Endodermal cell (in vitro differentiated cells): ENCODE measurements around the gene AMMECR1. TPM values are rescaled to one million over a fixed set of nuclear protein-coding genes. Genes with fewer than 3 reads are reported as not detected.

Experiments
- DNase-seq: peaks from one replicate; pipeline ENCODE4 v3.0.0-alpha.2; 2017
- H3K27ac ChIP-seq: 2 replicates; pipeline ENCODE4 v1.5.1; 2013; ENCODE audit warnings: mild to moderate bottlenecking, low read depth, low read length, moderate library complexity
- H3K27me3 ChIP-seq: 2 replicates; pipeline ENCODE4 v1.6.1; 2013; ENCODE audit warnings: mild to moderate bottlenecking, low read length, moderate library complexity; ENCODE audit not compliant: insufficient read depth, control insufficient read depth, poor library complexity, severe bottlenecking
- H3K36me3 ChIP-seq: 2 replicates; pipeline ENCODE4 v1.7.0; 2013; ENCODE audit warnings: mild to moderate bottlenecking, low read length, moderate library complexity; ENCODE audit not compliant: control insufficient read depth, insufficient read depth
- H3K4me1 ChIP-seq: one replicate; pipeline ENCODE4 v1.7.0; 2013; ENCODE audit warnings: low read length; ENCODE audit not compliant: control insufficient read depth, insufficient read depth
- H3K4me3 ChIP-seq: 2 replicates; pipeline ENCODE4 v1.5.1; 2013; ENCODE audit warnings: mild to moderate bottlenecking, low read length, moderate library complexity
- H3K9ac ChIP-seq: 2 replicates; pipeline ENCODE4 v1.6.1; 2013; ENCODE audit warnings: mild to moderate bottlenecking, low read length, moderate library complexity; ENCODE audit not compliant: poor library complexity, severe bottlenecking; ENCODE audit errors: extremely low read depth
- H3K9me3 ChIP-seq: 2 replicates; pipeline ENCODE4 v1.6.1; 2013; ENCODE audit warnings: mild to moderate bottlenecking, low read length, moderate library complexity; ENCODE audit not compliant: control insufficient read depth
- H3K27ac Mint-ChIP-seq: 2 replicates; pipeline ENCODE4 v1.8.0; 2020; ENCODE audit warnings: mixed read lengths
- H3K27me3 Mint-ChIP-seq: 2 replicates; pipeline ENCODE4 v1.8.0; 2021; ENCODE audit warnings: mild to moderate bottlenecking, mixed read lengths; ENCODE audit not compliant: insufficient read depth
- H3K36me3 Mint-ChIP-seq: 2 replicates; pipeline ENCODE4 v1.8.0; 2020; ENCODE audit warnings: low read depth, mixed read lengths
- H3K4me1 Mint-ChIP-seq: 2 replicates; pipeline ENCODE4 v1.8.0; 2020; ENCODE audit warnings: mixed read lengths
- H3K4me3 Mint-ChIP-seq: 2 replicates; pipeline ENCODE4 v1.8.0; 2020; ENCODE audit warnings: mild to moderate bottlenecking, moderate library complexity, mixed read lengths
- H3K9me3 Mint-ChIP-seq: 2 replicates; pipeline ENCODE4 v1.8.0; 2020; ENCODE audit warnings: mild to moderate bottlenecking, mixed read lengths
- CTCF ChIP-seq: fragments of 200-600 bp; sonication (generic); conservative IDR thresholded peaks from 2 replicates; pipeline ENCODE4 v1.5.0; 2021; ENCODE audit warnings: antibody characterized with exemption, mild to moderate bottlenecking
- WGBS, 2 experiments: methylation state at CpG; one replicate each; pipeline versions ENCODE4 v1.1.5 to v1.1.7; 2013; ENCODE audit warnings: missing lambda C conversion rate in 2 of 2, mixed read lengths in 1 of 2; ENCODE audit not compliant: insufficient coverage in 1 of 2, insufficient read length in 1 of 2; 5-methylcytosine and 5-hydroxymethylcytosine counted together
- total RNA-seq, 2 donors: library from RNA; stranded (reverse); fragmentation: NEBNext Ultra II Directional in 1 of 2; extraction: Animal tissue kit (Norgen Biotek cat#: 25700) in 1 of 2; gene quantifications; 2 replicates in 1 of 2; 3 replicates in 1 of 2; pipeline ENCODE4 v1.2.1, GENCODE V29; 2021

AMMECR1 gene
- total RNA-seq, 2 donors from 2014 or later, result 26.8 to 62.2 TPM

- Mint-ChIP-seq H3K36me3 (no peaks in the 10 kb centered on the region), H3K9me3 (peaks cover 3% of the 10 kb centered on the region), H3K27ac (no peak overlapping the region), H3K27me3 (no peaks in the 10 kb centered on the region), H3K4me1 (peaks cover 41% of the 10 kb centered on the region), H3K4me3 (no peak overlapping the region)
- Histone ChIP-seq H3K9me3 (no peaks in the 10 kb centered on the region), H3K27ac (no peak overlapping the region), H3K36me3 (no peaks in the 10 kb centered on the region), H3K4me3 (no peak overlapping the region), H3K27me3 (no peaks in the 10 kb centered on the region), H3K9ac (no peak overlapping the region), H3K4me1 (no peaks in the 10 kb centered on the region)
- DNase-seq, result no peak
- WGBS, 2 experiments, result 80 to 92% methylated on average over 1 of the region's 3 CpGs
- no peak for TF ChIP-seq CTCF
Measured at GRCh38 chrX:110321670-110322069, 3.8 kb upstream of the AMMECR1 start.

- H3K9me3 Mint-ChIP-seq, result peaks cover 3% of the 10 kb centered on the region
- TF ChIP-seq CTCF, result no peak
Measured at GRCh38 chrX:110321081-110321480, 3.2 kb upstream of the AMMECR1 start.

GRCh38 chrX:110320381-110320987 is 2.6 kb upstream of the AMMECR1 start:
- no peak for DNase-seq
- peaks cover 3% of the 10 kb centered on the region for H3K9me3 Mint-ChIP-seq
- WGBS, 2 experiments, result 33 to 71% methylated on average over 1 of the region's 3 CpGs
- Histone ChIP-seq H3K4me1 (no peaks in the 10 kb centered on the region), H3K9me3 (no peaks in the 10 kb centered on the region), H3K36me3 (no peaks in the 10 kb centered on the region), H3K27ac (no peak overlapping the region), H3K4me3 (peak overlapping the region; percentile 28), H3K27me3 (no peaks in the 10 kb centered on the region), H3K9ac (no peak overlapping the region)
- TF ChIP-seq CTCF, result peak; percentile 40
- no peaks in the 10 kb centered on the region for H3K27me3 Mint-ChIP-seq
- H3K36me3 Mint-ChIP-seq, result no peaks in the 10 kb centered on the region
- H3K4me1 Mint-ChIP-seq, result peaks cover 52% of the 10 kb centered on the region
- peak overlapping the region; percentile 67 for H3K27ac Mint-ChIP-seq
- no peak overlapping the region for H3K4me3 Mint-ChIP-seq

More at GRCh38 chrX:110321081-110321480, 3.2 kb upstream of the AMMECR1 start:
- Histone ChIP-seq H3K27ac (no peak overlapping the region), H3K4me3 (no peak overlapping the region), H3K9ac (no peak overlapping the region), H3K4me1 (no peaks in the 10 kb centered on the region), H3K36me3 (no peaks in the 10 kb centered on the region), H3K27me3 (no peaks in the 10 kb centered on the region), H3K9me3 (no peaks in the 10 kb centered on the region)
- peak overlapping the region; percentile 67 for H3K27ac Mint-ChIP-seq
- no peaks in the 10 kb centered on the region for H3K36me3 Mint-ChIP-seq
- no peaks in the 10 kb centered on the region for H3K27me3 Mint-ChIP-seq
- no peak for DNase-seq
- H3K4me1 Mint-ChIP-seq, result peaks cover 47% of the 10 kb centered on the region
- H3K4me3 Mint-ChIP-seq, result no peak overlapping the region
